ENCODE measurements around the gene HSPA1B.
"Not testable (repeated sequence)": the region's sequence is repeated elsewhere in the genome, so short reads cannot be mapped to it uniquely, and the experiment has no call there.

Gene HSPA1B

DNA sequence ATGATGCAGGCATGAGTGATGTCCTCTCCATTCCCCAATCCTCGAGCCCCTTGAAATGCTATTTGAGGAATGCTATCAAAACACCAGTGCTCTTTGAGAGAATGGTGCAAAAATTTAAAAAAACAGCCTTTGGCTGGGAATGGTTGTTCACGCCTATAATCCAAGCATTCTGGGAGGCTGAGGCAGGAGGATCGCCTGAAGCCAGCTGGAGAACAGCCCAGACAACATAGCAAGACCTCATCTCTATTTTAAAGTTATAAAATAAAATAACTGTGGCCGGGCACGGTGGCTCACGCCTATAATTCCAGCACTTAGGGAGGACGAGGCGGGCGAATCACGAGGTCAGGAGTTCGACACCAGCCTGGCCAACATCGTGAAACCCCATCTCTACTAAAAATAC lies 27.8 kb upstream of the HSPA1B start:
- DNase-seq (ENCODE audit: low read depth), result no peak

- not testable (repeated sequence) for DNase-seq (ENCODE audit: low read depth)
Measured at GRCh38 chr6:31801031-31801927, 26.3 kb upstream of the HSPA1B start.

GRCh38 chr6:31805939-31806469 lies 21.5 kb upstream of the HSPA1B start:
- no peak for DNase-seq (ENCODE audit: low read depth)

GRCh38 chr6:31806470-31807272 lies 20.9 kb upstream of the HSPA1B start, which contains the start of gene LSM2:
Gene LSM2, minus strand, starts transcription at chr6:31806966. Its CDS starts 209 bp downstream, at chr6:31806757.
- peak; percentile 96 for DNase-seq (ENCODE audit: low read depth)

DNA sequence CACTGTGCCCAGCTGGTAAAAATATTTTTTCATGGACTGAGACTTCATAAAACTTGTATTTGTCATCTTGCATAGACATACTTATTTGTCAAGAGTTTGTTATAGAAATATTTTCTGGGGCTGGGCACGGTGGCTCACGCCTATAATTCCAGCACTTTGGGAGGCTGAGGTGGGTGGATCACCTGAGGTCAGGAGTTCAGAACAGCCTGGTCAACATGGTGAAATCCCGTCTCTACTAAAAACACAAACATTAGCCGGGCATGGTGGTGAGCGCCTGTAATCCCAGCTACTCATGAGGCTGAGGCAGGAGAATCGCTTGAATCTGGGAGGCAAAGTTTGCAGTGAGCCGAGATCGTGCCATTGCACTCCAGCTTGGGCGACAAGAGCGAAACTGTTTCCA lies 18.9 kb upstream of the HSPA1B start:
- DNase-seq (ENCODE audit: low read depth), result not testable (repeated sequence)

GRCh38 chr6:31811645-31812044 lies 15.9 kb upstream of the HSPA1B start:
- DNase-seq (ENCODE audit: low read depth), result no peak

GRCh38 chr6:31813465-31813849 lies 14.1 kb upstream of the HSPA1B start:
- no peak for DNase-seq (ENCODE audit: low read depth)

DNA sequence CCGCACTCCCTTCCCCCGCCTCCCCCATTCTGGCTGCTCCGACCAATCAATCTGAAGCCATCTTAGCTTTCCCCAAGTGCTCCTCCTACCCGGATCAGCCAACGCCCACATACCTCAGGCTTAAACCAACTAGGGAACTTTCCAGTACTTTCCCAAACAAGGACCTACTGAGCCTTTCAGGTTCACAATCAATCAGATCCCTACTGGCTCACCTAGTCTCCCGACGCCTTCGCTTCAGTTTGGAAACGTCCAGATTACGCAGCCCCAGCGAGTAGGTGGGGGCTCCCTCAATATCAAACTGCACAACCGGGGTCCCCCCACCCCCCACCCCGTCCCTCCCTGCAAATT lies 12.9 kb upstream of the HSPA1B start:
- DNase-seq (ENCODE audit: low read depth), result peak; percentile 59

- peak; percentile 49 for DNase-seq (ENCODE audit: low read depth)
Measured at GRCh38 chr6:31815025-31815838, 12.3 kb upstream of the HSPA1B start, which contains the start of the genes HSPA1A and HSPA1L. Gene HSPA1A, plus strand, starts transcription at chr6:31815543. Its CDS starts 214 bp downstream, at chr6:31815757. Gene HSPA1L, minus strand, starts transcription at chr6:31815283. Its CDS starts 3,311 bp downstream, at chr6:31811972.

- DNase-seq (ENCODE audit: low read depth), result not testable (repeated sequence)
Measured at GRCh38 chr6:31817133-31817928, 10.2 kb upstream of the HSPA1B start.

DNA sequence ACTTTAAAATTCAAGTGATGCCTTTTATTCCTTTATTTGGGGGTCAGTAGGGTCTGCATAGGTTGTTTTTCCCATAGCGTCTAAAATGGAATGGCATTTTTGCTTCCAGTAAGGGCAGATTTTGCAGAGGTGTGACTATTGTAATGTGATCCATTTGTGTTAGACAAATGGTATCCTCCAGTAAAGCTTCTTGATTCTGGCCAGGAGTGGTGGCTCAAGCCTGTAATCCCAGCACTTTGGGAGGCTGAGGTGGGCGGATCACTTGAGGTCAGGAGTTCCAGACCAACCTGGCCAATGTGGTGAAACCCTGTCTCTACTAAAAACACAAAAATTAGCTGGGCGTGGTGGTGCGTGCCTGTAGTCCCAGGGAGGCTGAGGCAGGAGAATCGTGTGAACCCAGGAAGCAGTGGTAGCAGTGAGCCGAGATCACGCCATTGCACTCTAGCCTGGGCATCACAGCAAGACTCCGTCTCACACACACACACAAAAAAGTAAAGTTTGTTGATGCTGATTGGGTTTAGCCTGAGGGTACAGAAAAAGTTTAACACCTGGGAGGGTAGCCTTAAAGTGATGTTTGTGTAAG lies 9.5 kb upstream of the HSPA1B start:
- DNase-seq (ENCODE audit: low read depth), result not testable (repeated sequence)

DNA sequence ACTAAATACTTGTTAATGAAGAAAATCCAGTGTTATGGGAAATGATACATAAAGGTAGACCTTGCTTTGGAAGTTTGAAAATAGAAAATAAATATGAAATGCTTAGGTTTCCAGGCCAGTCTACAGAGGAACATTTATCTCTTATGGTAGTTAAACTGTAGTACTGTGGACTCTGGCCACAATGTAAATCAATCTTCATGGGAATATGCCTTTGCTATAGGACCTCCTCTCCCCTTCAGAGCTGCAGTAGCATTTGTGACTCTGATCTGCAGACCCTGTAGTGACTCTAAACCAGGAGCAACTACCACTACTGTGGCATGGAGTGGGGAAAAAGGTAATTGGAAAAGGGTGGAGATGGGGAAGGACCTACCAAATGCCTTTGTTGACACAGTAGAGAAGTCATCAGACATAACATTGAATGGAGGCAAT lies 7.7 kb upstream of the HSPA1B start:
- DNase-seq (ENCODE audit: low read depth), result no peak

- not testable (repeated sequence) for DNase-seq (ENCODE audit: low read depth)
Measured at GRCh38 chr6:31820399-31820798, 7.1 kb upstream of the HSPA1B start.

DNA sequence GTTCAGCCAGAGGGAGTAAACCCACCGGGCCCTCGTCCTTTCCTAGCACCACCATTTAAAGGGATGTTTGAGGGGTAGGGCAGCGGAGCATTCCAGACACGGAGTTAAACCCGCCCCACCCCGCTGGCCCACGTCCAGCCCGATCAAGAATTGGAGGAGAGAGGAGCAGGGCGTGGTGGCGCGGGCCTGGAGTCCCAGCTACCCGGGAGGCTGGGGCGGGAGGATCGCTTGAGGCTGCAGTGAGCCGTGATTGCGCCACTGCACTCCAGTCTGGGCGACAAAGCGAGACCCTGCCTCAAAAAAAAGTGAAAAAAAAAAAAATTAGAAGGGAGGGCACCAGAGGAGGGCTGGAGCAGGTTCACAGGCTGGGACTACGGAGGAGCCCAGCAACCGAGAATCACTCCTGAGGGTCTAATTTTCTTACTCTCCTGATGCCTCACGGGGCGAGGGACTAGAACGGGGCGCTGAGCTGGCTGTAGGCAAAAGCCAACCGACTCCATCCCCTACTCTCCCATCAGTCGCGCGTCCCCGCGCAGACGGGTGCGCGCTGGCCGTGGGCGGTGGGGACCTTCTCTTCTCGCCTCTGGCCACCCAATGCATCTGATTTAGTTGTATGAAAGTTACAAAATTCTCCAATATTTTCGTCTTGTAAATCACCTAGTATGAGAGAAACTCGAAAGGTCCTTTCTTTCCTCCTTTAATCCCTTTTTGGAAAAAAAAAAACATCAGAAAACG lies 6.1 kb upstream of the HSPA1B start:
- peak; percentile 45 for DNase-seq (ENCODE audit: low read depth)

DNA sequence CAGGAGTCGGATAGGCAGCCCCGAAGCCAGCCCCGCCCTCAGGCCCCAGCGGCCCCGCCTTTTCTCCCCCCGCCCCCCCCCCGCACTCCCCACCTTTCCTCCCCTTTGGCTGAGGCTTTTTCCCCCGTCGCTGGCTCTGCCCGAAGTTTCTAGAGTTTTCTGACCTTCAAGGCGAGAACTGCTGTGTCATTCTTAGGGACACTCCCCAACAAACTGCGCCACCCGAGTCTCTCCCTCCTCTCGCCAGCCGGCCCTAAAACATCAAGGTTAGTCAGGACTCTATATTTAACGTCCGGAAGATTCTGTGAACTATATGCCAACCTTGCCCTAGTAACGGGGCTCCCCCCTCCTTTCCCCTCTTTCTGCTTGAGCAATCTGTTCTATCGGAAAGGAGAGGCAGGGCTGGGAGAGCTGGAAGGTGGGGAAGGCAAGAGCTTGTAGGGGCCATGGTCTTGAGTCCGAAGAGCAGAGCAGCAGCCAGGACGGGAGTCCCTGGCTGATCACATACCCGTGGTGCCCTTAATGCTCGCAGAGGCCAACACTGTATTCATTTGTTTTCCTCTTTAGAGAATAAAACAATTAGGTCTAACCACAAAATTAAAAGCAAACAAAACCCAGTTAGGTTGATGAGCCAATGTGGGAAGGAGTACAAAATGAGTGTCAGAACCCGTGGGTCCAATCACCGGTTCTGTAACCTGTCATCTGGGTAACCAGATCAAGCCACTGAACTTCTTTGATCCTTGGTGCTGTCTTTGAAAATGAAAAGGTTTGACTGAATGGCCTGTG lies 5.3 kb upstream of the HSPA1B start:
- peak; percentile 55 for DNase-seq (ENCODE audit: low read depth)

GRCh38 chr6:31823592-31824196 lies 3.8 kb upstream of the HSPA1B start:
- not testable (repeated sequence) for DNase-seq (ENCODE audit: low read depth)

DNA sequence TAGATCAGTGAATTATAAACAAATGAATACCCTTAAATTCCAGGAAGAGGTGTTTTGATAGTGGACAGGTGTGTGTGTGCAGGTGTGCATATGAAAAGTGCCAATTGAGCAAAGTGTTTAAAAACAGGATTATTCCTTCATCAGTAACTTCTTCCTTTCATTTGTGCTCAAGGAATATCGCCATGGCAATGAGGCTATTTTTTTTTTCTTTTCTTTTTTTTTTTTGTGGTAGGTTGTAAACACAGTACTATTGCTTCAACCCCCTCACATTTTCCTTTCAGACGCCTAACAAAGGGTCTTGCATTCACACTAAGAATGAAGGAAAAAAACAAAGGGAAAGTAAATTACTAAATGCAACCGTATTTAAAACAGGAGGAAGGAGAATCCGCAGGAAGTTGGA lies 2.0 kb upstream of the HSPA1B start:
- no peak for DNase-seq (ENCODE audit: low read depth)

- no peak for DNase-seq (ENCODE audit: low read depth)
Measured at GRCh38 chr6:31826793-31827285, 699 bp upstream of the HSPA1B start.

Measured in activated T-cell treated with anti-CD3 and anti-CD28 coated beads for 1 hour (primary cell).